Large intestine (tissue), 3 donors: ENCODE measurements around the gene EXO1. TPM values are rescaled to one million over a fixed set of nuclear protein-coding genes. Genes with fewer than 3 reads are reported as not detected.

Source experiments
- DNase-seq, 2 donors: peaks; one replicate each; pipeline versions ENCODE4 v3.0.0 to v3.0.0-alpha.2; 2013
- H3K27ac ChIP-seq: one replicate; pipeline ENCODE4 v1.5.1; 2013; ENCODE audit warnings: low read length
- H3K27me3 ChIP-seq: 2 replicates; pipeline ENCODE4 v1.6.1; 2013; ENCODE audit warnings: low read length; ENCODE audit not compliant: control insufficient read depth, insufficient read depth
- H3K36me3 ChIP-seq: 2 replicates; pipeline ENCODE4 v1.6.1; 2013; ENCODE audit warnings: low read length; ENCODE audit not compliant: control insufficient read depth, insufficient read depth
- H3K4me1 ChIP-seq: one replicate; pipeline ENCODE4 v1.6.1; 2013; ENCODE audit warnings: low read length; ENCODE audit not compliant: control insufficient read depth, insufficient read depth
- H3K4me3 ChIP-seq: one replicate; pipeline ENCODE4 v1.5.1; 2013; ENCODE audit warnings: low read length
- H3K9me3 ChIP-seq: one replicate; pipeline ENCODE4 v1.6.1; 2013; ENCODE audit warnings: mild to moderate bottlenecking, low read depth, low read length, moderate library complexity; ENCODE audit not compliant: control insufficient read depth
- WGBS: methylation state at CpG from one replicate; pipeline ENCODE4 v1.1.5; 2013; ENCODE audit warnings: low lambda C conversion rate; ENCODE audit not compliant: insufficient coverage; 5-methylcytosine and 5-hydroxymethylcytosine counted together
- polyA plus RNA-seq: library from polyadenylated mRNA; unstranded; fragments of 120-200 nt; gene quantifications from one replicate; pipeline ENCODE4 v1.2.1, GENCODE V29; 2013

Gene EXO1
- polyA plus RNA-seq, 1 donor = 5.3 TPM

DNA sequence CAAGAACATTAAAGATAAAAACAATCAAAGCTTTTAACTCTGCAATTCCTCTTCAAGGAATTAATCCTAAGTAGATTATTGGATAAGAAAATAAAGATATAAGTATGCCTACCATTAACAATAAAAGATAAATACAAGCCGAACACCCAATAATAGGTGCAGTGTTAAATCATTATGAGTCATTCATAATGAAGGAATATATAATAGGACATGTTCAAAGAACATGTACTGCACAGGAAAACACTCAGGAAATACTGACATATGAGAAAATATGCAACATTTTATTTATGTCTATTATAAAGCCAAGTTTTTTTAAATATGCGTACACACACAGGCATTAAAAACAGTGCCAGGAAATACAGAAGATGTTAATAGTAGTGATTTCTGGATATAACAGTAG lies 11.1 kb upstream of the EXO1 start:
- H3K36me3 ChIP-seq = no peaks in the 10 kb centered on the region
- no peak overlapping the region for H3K27ac ChIP-seq
- 92% methylated on average over 1 of the region's 2 CpGs for WGBS
- H3K9me3 ChIP-seq = no peaks in the 10 kb centered on the region
- no peak overlapping the region for H3K4me3 ChIP-seq
- H3K4me1 ChIP-seq = no peaks in the 10 kb centered on the region
- no peak for DNase-seq
- peaks cover 4% of the 10 kb centered on the region for H3K27me3 ChIP-seq

DNA sequence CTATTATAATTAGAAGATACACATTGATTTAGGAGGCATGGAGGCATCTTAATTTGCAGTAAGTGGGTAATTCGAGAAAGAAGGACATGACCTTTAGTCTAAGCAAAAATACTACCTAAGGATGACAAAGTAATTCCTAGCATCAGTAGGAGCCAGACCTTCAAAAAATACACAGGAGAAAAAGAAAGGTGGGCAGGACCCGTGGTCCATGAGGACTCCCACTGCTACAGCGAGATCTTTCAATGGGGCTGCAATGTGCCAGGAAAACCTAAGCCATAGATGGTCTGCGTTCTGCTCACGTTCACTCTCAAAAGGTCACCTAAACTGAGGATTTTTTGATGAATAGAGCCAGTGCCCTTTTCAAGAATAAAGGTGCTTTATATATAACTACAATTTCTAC lies 10.6 kb upstream of the EXO1 start:
- H3K27ac ChIP-seq = no peak overlapping the region
- no peak overlapping the region for H3K4me3 ChIP-seq
- H3K9me3 ChIP-seq = no peaks in the 10 kb centered on the region
- DNase-seq = no peak
- whole genome bisulfite sequencing = no CpG with 5 or more reads among the region's 5 CpGs
- no peaks in the 10 kb centered on the region for H3K4me1 ChIP-seq
- no peaks in the 10 kb centered on the region for H3K36me3 ChIP-seq
- H3K27me3 ChIP-seq = peaks cover 4% of the 10 kb centered on the region

DNA sequence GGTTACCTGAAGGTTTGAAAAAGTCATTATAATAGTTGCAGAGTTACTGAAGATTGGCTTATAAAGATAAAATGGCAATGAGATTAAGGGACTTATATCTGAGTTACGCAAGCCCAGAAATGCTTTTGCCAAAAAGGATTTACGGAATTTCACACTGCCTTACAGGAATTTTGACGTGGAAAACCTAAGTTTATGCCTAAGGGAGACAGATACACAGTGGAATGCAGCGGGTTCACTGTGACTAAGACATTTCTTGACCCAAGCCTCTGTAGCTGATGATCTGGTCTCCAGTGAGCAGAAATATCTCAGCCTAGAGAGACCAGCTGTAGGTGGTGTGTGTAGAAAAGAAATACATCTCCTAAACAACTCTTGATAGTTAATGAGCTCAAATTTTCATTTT lies 10.1 kb upstream of the EXO1 start:
- no peak for DNase-seq
- no peak overlapping the region for H3K4me3 ChIP-seq
- no peaks in the 10 kb centered on the region for H3K36me3 ChIP-seq
- WGBS = no CpG with 5 or more reads among the region's 4 CpGs
- no peaks in the 10 kb centered on the region for H3K9me3 ChIP-seq
- no peaks in the 10 kb centered on the region for H3K4me1 ChIP-seq
- no peak overlapping the region for H3K27ac ChIP-seq
- peaks cover 4% of the 10 kb centered on the region for H3K27me3 ChIP-seq

DNA sequence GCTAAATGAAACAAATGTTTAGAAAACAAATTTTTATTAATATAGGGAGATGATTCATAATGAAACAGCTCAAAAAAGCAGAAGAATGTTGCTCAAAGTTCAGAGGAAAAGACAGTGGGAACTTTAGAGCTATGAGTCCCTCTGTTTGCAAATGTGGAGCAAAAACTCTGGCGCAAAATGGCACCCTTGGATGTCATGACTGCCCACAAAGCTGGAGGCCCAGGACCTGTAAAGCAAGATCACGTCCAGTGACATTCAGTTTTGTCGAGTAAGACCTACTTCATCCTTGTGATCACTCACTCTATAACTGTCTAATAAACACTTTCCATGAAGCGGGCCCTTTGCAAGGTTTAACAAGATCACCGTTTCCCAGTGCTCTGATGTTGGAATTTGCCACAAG lies 9.1 kb upstream of the EXO1 start:
- H3K4me3 ChIP-seq = no peak overlapping the region
- no peak overlapping the region for H3K27ac ChIP-seq
- H3K9me3 ChIP-seq = no peaks in the 10 kb centered on the region
- no peaks in the 10 kb centered on the region for H3K36me3 ChIP-seq
- WGBS = no CpG with 5 or more reads among the region's 5 CpGs
- peaks cover 4% of the 10 kb centered on the region for H3K27me3 ChIP-seq
- DNase-seq = no peak
- no peaks in the 10 kb centered on the region for H3K4me1 ChIP-seq

GRCh38 chr1:241839369-241839979 lies 8.5 kb upstream of the EXO1 start:
- no peak for DNase-seq
- no peaks in the 10 kb centered on the region for H3K4me1 ChIP-seq
- peaks cover 4% of the 10 kb centered on the region for H3K27me3 ChIP-seq
- no CpG with 5 or more reads among the region's 6 CpGs for WGBS
- H3K4me3 ChIP-seq = no peak overlapping the region
- H3K27ac ChIP-seq = no peak overlapping the region
- H3K9me3 ChIP-seq = no peaks in the 10 kb centered on the region
- no peaks in the 10 kb centered on the region for H3K36me3 ChIP-seq

- Histone ChIP-seq H3K4me1 (no peaks in the 10 kb centered on the region), H3K27ac (no peak overlapping the region), H3K4me3 (no peak overlapping the region), H3K9me3 (no peaks in the 10 kb centered on the region), H3K36me3 (no peaks in the 10 kb centered on the region), H3K27me3 (peaks cover 4% of the 10 kb centered on the region)
- DNase-seq = no peak
- 100% methylated on average over 1 of the region's 6 CpGs for WGBS
Observed at GRCh38 chr1:241840164-241840563, 7.8 kb upstream of the EXO1 start.

GRCh38 chr1:241841691-241842090 lies 6.3 kb upstream of the EXO1 start:
- Histone ChIP-seq H3K9me3 (no peaks in the 10 kb centered on the region), H3K4me3 (no peak overlapping the region), H3K27me3 (peaks cover 4% of the 10 kb centered on the region), H3K4me1 (no peaks in the 10 kb centered on the region), H3K36me3 (no peaks in the 10 kb centered on the region), H3K27ac (no peak overlapping the region)
- no peak for DNase-seq
- WGBS = no CpG with 5 or more reads among the region's 3 CpGs

GRCh38 chr1:241842565-241842964 lies 5.4 kb upstream of the EXO1 start:
- WGBS = no CpG with 5 or more reads among the region's 2 CpGs
- Histone ChIP-seq H3K36me3 (no peaks in the 10 kb centered on the region), H3K4me1 (no peaks in the 10 kb centered on the region), H3K4me3 (no peak overlapping the region), H3K27ac (no peak overlapping the region), H3K9me3 (no peaks in the 10 kb centered on the region), H3K27me3 (peaks cover 4% of the 10 kb centered on the region)
- no peak for DNase-seq

- DNase-seq = no peak
- 89% methylated on average over 6 of the region's 6 CpGs for WGBS
- peaks cover 6% of the 10 kb centered on the region for H3K4me1 ChIP-seq
- H3K9me3 ChIP-seq = no peaks in the 10 kb centered on the region
- no peaks in the 10 kb centered on the region for H3K27me3 ChIP-seq
- H3K36me3 ChIP-seq = no peaks in the 10 kb centered on the region
- no peak overlapping the region for H3K4me3 ChIP-seq
- no peak overlapping the region for H3K27ac ChIP-seq
Observed at GRCh38 chr1:241844593-241844992, 3.4 kb upstream of the EXO1 start.

DNA sequence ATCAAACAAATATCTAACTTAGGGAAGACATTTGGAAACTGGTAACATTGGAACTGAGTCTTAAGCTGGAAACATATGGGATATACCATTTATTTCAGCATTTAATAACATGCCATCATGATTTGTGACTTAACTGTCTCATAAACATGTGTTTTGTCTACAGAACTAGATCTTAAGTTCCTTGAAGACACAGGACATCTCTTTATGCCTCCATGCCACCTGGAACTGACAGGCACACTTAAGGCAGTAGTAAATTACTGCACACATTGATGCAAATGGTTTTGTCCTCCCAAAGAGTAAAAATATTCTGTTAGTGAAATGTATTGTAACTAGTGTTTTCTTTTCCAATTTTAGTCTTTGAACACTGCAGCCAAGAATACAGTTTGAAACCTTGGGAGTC lies 1.6 kb upstream of the EXO1 start:
- DNase-seq = no peak
- H3K4me1 ChIP-seq = peaks cover 6% of the 10 kb centered on the region
- no peaks in the 10 kb centered on the region for H3K9me3 ChIP-seq
- no peak overlapping the region for H3K4me3 ChIP-seq
- no peaks in the 10 kb centered on the region for H3K27me3 ChIP-seq
- H3K36me3 ChIP-seq = no peaks in the 10 kb centered on the region
- H3K27ac ChIP-seq = no peak overlapping the region

- Histone ChIP-seq H3K4me1 (peaks cover 10% of the 10 kb centered on the region), H3K4me3 (peak overlapping the region; percentile 76), H3K36me3 (no peaks in the 10 kb centered on the region), H3K9me3 (no peaks in the 10 kb centered on the region), H3K27me3 (no peaks in the 10 kb centered on the region), H3K27ac (no peak overlapping the region)
- WGBS = 88% methylated on average over 2 of the region's 4 CpGs
- no peak for DNase-seq
Observed at GRCh38 chr1:241846862-241847539, 1.0 kb upstream of the EXO1 start.
